HG03460 (cell line): ENCODE results near the gene HIC1.

Source experiments
- ATAC-seq: cut with Tn5 transposase; IDR thresholded peaks from one replicate; pipeline ENCODE4 v1.9.1; 2021; ENCODE audit not compliant: unreplicated experiment

The HIC1 gene

GRCh38 chr17:2075336-2076086, 20.6 kb downstream of the HIC1 start:
- ATAC-seq = no peak

DNA sequence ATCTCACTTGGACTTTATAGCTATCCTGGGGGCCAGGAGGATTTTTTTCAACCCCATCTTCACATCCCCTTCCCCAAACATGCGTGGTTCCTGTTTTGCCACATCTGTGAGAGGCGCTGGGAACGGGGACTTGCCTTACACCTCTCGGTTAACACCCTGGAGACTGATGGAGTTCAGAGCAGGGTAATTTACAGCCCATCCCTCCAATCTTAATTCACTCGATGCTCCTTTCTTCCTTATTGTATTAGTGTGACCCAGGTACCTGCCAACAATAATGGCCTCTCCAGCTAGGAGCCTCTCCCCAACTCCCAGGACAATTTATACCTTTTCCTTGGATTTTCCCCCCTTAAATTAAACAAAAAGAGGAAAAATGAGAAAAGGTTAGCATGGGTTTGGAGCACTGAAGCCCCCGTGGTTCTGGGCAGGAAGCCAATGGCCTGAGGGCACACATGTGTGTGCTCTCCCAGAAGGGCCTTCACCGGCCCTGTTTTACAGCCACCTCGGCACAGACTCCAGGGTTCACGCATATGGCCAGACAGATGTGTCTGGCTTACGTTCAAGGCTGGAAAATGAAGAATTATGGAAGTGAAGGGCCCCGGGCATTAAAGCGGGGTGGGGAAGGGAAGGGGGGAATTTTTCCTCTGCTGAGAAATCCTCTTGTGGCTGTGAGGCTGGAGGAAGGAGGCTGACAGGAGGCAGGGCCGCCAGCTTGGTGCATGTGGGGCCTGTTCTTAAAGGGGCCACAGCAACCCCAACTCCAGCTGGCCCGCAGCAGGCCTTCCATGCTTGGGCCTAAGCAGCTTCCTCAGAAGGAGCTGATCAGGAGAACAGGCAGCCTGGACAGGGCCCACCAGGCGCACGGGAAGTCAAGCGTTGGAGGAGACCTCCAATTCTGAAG, 21.4 kb downstream of the HIC1 start:
- ATAC-seq = no peak

DNA sequence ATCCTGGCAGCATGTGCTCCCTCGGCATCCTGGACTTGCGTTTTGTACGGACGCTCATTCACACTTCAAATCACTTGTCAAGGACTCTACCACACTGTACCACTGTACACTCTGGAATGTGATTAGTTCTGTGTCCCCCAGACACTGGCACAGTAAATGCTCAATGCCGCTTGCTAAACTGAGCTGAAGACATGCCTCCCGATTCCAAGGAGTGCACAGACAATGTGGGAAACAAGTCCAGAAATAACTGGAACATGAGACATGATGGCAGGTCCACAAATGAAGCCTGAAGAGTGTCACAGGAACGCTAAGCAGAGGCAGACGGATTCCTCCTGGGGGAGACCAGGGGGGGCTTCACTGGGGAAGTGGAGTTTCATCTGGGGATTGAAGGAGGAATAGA, 22.1 kb downstream of the HIC1 start:
- no peak for ATAC-seq

GRCh38 chr17:2081564-2081963, 26.7 kb downstream of the HIC1 start:
- no peak for ATAC-seq

GRCh38 chr17:2082003-2082781, 27.3 kb downstream of the HIC1 start:
- ATAC-seq = no peak

- ATAC-seq = no peak
Observed at GRCh38 chr17:2083613-2084035, 28.7 kb downstream of the HIC1 start.

DNA sequence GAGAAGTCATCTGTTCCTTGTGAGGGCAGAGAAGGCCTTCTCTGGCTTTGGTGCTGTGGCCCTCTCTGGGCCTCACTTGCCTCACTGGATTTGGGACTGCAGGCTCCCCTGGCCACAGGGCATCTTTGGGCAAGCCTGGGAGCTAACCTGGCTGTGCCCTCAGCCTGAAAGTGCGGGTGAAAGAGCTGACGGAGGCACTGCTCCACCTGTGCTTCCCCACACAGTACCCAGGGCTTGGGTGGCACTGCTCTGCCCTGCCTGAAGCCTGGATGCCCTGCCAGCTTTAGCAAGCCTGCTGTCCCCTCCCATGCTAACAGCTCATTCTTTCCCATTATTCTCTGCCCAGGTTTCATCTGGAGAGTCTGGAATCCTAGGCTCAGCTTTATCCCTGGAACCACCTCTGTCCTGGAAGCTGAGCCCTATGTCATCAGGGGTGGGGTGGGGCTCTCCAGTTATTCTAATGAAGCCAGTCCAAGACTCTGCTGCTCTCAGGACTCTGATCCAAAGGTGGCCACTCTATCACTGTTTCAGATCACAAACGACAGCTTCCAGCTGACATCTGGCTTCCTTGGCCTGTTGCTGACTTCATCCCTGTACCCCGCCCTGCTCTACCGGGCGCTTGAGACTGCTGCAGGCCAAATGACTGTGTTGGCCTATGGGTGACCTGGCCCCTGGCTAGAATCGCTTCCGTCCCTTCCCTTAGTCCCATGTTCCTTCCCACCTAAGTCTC, 29.3 kb downstream of the HIC1 start:
- no peak for ATAC-seq

DNA sequence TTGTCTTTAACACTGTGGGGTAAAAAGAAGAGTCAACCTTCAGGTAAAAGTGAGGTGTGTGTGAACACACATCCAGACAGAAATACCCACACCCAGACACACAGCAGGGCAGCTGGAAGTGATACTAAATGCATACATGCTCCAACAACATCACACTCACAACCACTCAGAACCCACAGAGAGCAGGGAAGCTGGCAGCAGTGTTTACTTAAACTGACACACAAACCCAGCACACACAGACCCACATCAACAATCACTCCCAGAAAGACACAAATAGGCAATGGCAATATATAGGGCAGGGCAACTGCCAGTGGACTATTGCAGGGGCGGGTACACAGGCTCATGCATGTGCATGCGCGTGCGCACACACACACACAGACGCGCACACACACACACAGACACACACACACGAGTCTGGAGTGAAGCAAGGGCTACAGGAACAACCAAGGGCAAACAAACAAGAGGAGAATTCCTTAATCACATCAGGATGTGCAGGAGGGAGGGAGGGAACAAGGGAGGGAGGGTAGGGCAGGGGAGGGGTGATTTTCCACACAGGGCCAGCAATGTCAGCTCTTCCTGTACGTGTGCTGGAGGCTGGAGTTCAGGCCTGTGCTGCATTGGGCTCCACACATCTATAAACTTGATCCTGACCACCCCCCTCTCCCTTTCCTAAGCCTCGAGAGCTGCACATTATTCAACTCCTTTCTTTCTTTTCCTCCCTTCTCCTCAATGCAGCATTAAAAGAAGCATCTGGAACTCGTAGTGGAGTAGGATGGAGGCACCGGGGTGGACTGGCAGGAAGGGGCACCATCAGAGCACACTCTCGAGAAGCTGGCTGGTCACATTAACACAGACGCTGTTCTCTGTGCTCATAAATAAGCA, 30.1 kb downstream of the HIC1 start:
- no peak for ATAC-seq

DNA sequence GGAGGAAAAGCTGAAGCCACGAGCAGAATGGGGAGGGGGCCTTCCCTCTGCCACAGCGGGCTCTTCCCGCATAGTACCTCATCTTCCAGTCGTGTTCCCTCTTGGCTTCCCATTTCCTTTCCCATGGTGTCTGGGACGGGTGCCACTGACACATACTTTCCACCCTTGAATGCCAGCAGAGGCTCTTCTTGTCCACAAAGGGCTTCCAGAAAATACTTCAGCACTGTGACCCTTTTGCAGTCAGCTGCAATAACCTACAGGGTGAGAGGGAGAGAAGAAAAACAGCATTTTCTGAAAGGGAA, 30.7 kb downstream of the HIC1 start:
- no peak for ATAC-seq

GRCh38 chr17:2086306-2086705, 31.4 kb downstream of the HIC1 start:
- no peak for ATAC-seq

- ATAC-seq = no peak
Observed at GRCh38 chr17:2087597-2088211, 32.8 kb downstream of the HIC1 start.

- peak; percentile 23 for ATAC-seq
Observed at GRCh38 chr17:2089021-2089422, 34.1 kb downstream of the HIC1 start.

DNA sequence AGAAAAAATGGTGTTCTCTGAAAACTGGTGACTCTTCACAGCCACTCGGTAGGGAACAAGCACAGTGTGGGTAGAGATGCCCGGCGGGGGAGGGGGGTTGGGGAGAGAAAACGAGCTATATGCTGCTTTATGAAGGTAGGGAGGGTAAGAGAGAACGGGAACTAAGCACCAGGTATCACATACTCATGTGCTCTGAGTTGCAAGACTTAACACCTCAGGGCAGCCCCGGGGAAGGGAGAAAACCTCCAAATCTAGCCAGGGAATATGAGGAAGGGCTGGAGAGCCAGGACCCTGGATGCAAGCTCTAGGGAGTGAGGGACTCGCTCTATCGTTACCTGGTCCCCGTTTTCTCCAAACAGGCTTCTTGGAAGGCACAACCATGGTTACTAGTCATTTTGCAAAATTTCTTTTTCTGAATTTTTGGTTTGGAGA, 35.3 kb downstream of the HIC1 start:
- no peak for ATAC-seq

- no peak for ATAC-seq
Observed at GRCh38 chr17:2090804-2091534, 36.1 kb downstream of the HIC1 start.

GRCh38 chr17:2092253-2092652, 37.4 kb downstream of the HIC1 start:
- no peak for ATAC-seq

- no peak for ATAC-seq
Observed at GRCh38 chr17:2093349-2093748, 38.4 kb downstream of the HIC1 start.

GRCh38 chr17:2094891-2095535, 40.1 kb downstream of the HIC1 start:
- ATAC-seq = no peak

DNA sequence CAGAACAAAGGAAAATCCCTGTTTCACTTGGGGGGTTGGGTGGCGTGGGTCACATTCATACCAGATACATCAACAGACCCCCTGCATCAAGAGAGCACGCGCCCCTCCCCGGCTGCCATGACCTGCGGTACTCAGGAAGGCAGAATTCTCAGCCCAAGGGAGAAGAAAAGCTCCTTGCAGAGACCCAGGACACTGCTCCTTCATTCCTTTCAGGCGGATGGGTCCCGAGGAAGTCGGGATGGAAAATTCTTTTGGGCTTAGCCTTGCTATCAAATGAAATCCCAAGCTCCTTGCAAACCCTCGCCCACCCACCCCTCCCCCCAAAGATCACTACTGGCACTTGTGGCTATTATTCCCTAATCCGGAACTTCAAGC, 40.6 kb downstream of the HIC1 start:
- no peak for ATAC-seq
